ENCODE data around the gene SEMA4D. TPM values are rescaled to one million over a fixed set of nuclear protein-coding genes. Genes with fewer than 3 reads are reported as not detected.

SEMA4D gene
- total and polyA plus RNA-seq, 2 of the 13 experiments (the other 11 are each of a cell fraction or from before 2014, with no cell fraction given), result 0.13 to 0.16 TPM

DNA sequence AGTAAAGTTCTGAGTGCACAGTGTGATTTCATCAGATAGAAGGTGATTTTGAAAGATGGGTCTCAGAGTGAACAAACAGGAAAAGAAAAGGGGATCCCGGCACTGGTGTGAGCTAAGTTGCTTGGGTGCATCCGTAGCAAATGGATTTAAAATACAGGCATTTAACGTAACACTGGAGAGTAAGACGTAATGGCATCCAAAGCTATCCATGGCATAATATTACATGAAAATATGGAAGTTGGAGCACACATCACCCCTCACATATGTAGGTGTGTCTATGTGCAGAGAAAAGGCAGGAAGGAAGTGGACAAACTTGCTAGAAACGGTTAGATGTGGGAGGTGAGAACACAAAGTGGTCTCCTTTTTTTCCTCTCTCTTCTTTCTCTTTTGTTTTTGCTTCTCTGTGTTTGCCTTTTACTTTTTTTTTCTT is 38.2 kb upstream of the SEMA4D start:
- in situ Hi-C loops (cut with HindIII; ENCODE audit: extremely low pct_ligation_motif_present, low pct_unique_long_range_greater_than_20kb), result no loop called here
- FAIRE-seq, result no peak
- intact Hi-C loops (cut with micrococcal nuclease; ENCODE audit: unreplicated experiment), result no loop called here
- Histone ChIP-seq H3K79me2 (ENCODE audit: insufficient read depth, low read length) (no peaks in the 10 kb centered on the region), H3K9me3 (ENCODE audit: low read length) (no peaks in the 10 kb centered on the region), H3K9ac (ENCODE audit: insufficient read depth, low read depth, low read length) (no peak overlapping the region), H2AFZ (ENCODE audit: low read length) (no peak overlapping the region), H3K36me3 (replicated peaks in 1 of 2; ENCODE audit: control insufficient read depth in 1 of 2, insufficient read depth in 2 of 2, low read length in 2 of 2) (no peaks in the 10 kb centered on the region), H4K20me1 (ENCODE audit: insufficient read depth, low read length) (no peaks in the 10 kb centered on the region), H3K27me3 (ENCODE audit: control insufficient read depth in 1 of 2, insufficient read depth in 2 of 2, low read length in 2 of 2) (peaks cover 0 to 13% of the 10 kb centered on the region in 2 experiments; a peak in 3 of 5 replicates), H3K4me1 (ENCODE audit: insufficient read depth, low read length) (peaks cover 38% of the 10 kb centered on the region), H3K4me2 (ENCODE audit: low read depth, low read length) (no peak overlapping the region), H3K27ac (ENCODE audit: extremely low read length, insufficient read depth, low read length) (no peak overlapping the region), H3K4me3 (replicated peaks in 1 of 3; ENCODE audit: insufficient read depth in 1 of 3, low read depth in 2 of 3, low read length in 3 of 3) (no peak overlapping the region)
- TF ChIP-seq CBFB (CRISPR knock-in tag; IDR thresholded peaks at IDR 0.05) (no peak), ARID2 (CRISPR knock-in tag; IDR thresholded peaks at IDR 0.05; ENCODE audit: borderline replicate concordance) (no peak), ZNF235 (CRISPR knock-in tag; IDR thresholded peaks at IDR 0.05; ENCODE audit: borderline replicate concordance) (no peak), SSRP1 (CRISPR knock-in tag; IDR thresholded peaks at IDR 0.05) (no peak), ARHGAP35 (CRISPR knock-in tag; IDR thresholded peaks at IDR 0.05; ENCODE audit: borderline replicate concordance) (no peak), NFIB (CRISPR knock-in tag; IDR thresholded peaks at IDR 0.05; ENCODE audit: borderline replicate concordance) (no peak), NBN (conservative IDR thresholded peaks at IDR 0.05) (no peak)
- WGBS (ENCODE audit: low lambda C conversion rate), result 48% methylated on average over 5 of the region's 5 CpGs
- ChIA-PET POLR2A (no interaction called here), CTCF (ENCODE audit: low intra/inter-chr PET ratio, low total read pairs) (no interaction called here)
- BruUV-seq (replicated peaks), result no TSS peak
- no peak for ATAC-seq
- DNase-seq (ENCODE audit: low spot score), result no peak

DNA sequence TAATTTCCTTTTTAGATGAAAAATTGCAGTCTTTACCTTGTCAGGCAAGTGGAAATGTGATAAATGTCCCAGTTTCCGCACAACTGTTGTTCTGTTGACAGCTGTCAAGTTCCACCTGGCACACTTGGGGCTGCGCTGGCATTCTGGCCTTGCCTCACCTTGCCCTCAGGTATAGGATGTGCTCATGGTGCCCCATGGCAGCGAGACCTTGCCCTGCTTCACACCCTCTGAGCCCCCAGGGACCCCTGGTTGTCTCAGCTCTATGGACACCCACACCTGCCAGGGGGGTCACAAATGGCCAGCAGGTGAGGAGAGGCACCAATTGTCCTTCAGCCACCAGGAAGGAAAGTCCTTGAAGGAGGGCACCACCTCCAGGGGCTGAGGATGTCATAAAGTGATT is 37.5 kb upstream of the SEMA4D start:
- Histone ChIP-seq H3K9me3 (ENCODE audit: low read length) (no peaks in the 10 kb centered on the region), H3K4me1 (ENCODE audit: insufficient read depth, low read length) (peaks cover 45% of the 10 kb centered on the region), H3K79me2 (ENCODE audit: insufficient read depth, low read length) (no peaks in the 10 kb centered on the region), H3K9ac (ENCODE audit: insufficient read depth, low read depth, low read length) (no peak overlapping the region), H3K27me3 (ENCODE audit: control insufficient read depth in 1 of 2, insufficient read depth in 2 of 2, low read length in 2 of 2) (peaks cover 0 to 13% of the 10 kb centered on the region in 2 experiments; a peak in 2 of 5 replicates), H3K4me3 (replicated peaks in 1 of 3; ENCODE audit: insufficient read depth in 1 of 3, low read depth in 2 of 3, low read length in 3 of 3) (no peak overlapping the region), H3K27ac (ENCODE audit: extremely low read length, insufficient read depth, low read length) (no peak overlapping the region), H2AFZ (ENCODE audit: low read length) (no peak overlapping the region), H3K4me2 (ENCODE audit: low read depth, low read length) (no peak overlapping the region), H4K20me1 (ENCODE audit: insufficient read depth, low read length) (no peaks in the 10 kb centered on the region), H3K36me3 (replicated peaks in 1 of 2; ENCODE audit: control insufficient read depth in 1 of 2, insufficient read depth in 2 of 2, low read length in 2 of 2) (no peaks in the 10 kb centered on the region)
- ATAC-seq (no peak), DNase-seq (ENCODE audit: low spot score) (no peak), FAIRE-seq (no peak)
- POLR2A ChIA-PET, result no interaction called here
- in situ Hi-C loops (cut with HindIII; ENCODE audit: extremely low pct_ligation_motif_present, low pct_unique_long_range_greater_than_20kb) (no loop called here), intact Hi-C loops (cut with micrococcal nuclease; ENCODE audit: unreplicated experiment) (no loop called here)
- CTCF ChIA-PET (ENCODE audit: low intra/inter-chr PET ratio, low total read pairs), result no interaction called here
- WGBS (ENCODE audit: low lambda C conversion rate), result 63% methylated on average over 3 of the region's 3 CpGs
- no peak for TF ChIP-seq FOXP1 (IDR thresholded peaks at IDR 0.05)
- TF ChIP-seq FOXP1 (CRISPR knock-in tag; IDR thresholded peaks at IDR 0.05), result no peak
- TF ChIP-seq JUND (CRISPR knock-in tag; IDR thresholded peaks at IDR 0.05), result no peak
- no peak for TF ChIP-seq SMARCC2 (IDR thresholded peaks at IDR 0.05)
- no peak for TF ChIP-seq NFRKB (IDR thresholded peaks at IDR 0.05)
- no peak for TF ChIP-seq ZNF709 (CRISPR knock-in tag; IDR thresholded peaks at IDR 0.05)
- TF ChIP-seq ZNF430 (CRISPR knock-in tag; IDR thresholded peaks at IDR 0.05), result no peak
- no TSS peak for BruUV-seq (replicated peaks)
